HG02885 (cell line): ENCODE results near the gene MSI2.
A peak's percentile ranks its signal among the peaks of the same experiment; 100 is the strongest.
"Not testable (repeated sequence)": the region's sequence is repeated elsewhere in the genome, so short reads cannot be mapped to it uniquely, and the experiment has no call there.

Experiments
- ATAC-seq: cut with Tn5 transposase; IDR thresholded peaks from one replicate; pipeline ENCODE4 v1.9.1; 2021; ENCODE audit warnings: mild to moderate bottlenecking; ENCODE audit not compliant: unreplicated experiment, poor library complexity

The MSI2 gene

DNA sequence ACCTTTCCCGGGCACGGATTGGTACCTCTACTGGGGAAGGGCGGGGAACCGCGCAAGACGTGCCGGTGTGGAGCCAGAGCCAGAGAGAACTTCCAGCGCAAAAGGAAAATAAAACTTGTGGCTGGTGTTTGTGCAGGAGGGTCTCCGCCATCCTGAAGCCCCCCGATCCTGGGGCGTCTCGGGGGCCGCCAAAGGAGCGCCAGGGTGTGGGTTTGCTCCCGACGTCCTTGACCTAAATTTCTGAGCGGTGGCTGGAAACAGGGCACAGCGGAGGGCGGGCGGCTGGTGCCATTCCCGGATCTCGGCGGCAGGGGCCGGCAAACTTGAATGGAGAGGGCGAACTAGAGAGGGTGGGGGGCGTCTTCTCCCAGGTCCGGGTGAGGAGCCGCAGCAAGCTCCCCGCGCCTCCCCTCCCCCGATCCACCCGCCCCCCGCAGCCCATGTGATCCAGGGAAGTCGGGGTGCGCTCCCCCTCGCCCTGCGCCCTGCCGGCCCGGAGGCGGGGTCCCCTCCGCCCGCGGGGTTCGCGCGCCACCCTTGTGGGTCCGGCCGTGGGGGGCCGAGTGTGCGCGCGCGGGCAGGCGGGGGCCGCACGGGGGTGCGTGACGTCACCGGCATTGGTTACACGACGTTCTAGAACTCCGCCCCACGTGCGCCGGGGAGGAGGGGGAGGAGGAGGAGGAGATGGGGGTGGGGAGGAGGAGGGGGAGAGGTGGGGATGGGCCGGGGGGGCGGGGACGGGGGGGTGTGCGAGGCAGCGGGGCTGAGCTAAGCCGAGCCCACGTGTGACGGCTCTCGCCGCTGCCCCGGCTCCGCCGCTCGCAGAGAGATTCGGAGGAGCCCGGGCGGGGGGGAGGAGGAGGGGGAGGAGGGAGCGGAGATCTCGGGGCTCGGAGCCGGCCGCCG, at the start of gene MSI2:
Gene MSI2 (plus strand): TSS at position 748 of the 906 bp plus-strand sequence. CDS start 220 bp downstream, outside the sequence.
- peak; percentile 83 for ATAC-seq

DNA sequence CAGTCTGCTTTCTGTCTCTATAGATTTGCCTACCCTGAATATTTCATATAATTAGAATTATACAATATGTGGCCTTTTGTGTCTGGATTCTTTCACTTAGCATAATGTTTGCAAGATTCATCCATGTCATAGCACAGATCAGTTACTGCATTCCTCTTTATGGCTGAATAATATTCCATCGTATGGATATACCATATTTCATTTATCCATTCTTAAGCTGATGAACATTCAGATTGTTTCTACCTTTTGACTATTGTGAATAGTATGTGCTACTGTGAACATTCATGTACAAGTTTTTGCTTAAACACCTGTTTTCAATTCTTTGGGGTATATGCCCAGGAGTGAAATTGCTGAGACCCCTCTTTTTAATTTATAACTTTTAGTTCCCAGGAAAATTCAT, 49.4 kb upstream of the MSI2 start:
- no peak for ATAC-seq

DNA sequence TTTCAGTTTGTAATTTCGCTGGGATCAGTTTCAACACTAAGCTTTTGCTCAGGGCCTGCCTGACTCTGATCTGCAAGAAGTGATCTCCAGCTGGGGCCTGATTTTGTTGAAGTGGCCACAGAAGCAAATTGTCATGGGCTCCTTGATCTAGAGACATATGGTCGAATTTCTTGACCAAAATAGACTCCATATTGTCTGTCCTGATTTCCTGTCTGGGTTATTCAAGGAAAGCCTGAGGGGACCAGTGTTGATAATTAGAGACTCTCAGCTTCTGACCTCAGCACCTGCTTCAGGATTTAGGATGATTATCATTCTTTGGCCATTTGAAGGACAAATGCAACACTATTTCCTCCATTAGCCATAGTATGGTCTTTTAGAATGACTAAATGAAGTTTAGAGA, 48.9 kb upstream of the MSI2 start:
- ATAC-seq, result no peak

DNA sequence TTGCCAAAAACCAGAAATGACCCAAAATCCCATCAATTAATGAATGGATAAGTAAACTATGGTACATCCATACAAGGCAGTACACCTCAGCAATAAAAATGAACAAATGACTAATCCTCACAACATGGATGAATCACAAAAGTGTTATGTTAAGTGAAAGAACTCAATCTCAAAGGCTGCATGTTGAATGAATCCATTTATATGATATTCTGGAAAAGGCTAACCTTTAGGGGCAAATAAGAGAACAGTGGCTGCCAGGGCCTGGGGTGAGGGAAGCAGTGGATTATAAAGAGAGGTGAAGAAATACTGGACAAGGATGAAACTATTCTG, 46.1 kb upstream of the MSI2 start:
- ATAC-seq, result no peak

DNA sequence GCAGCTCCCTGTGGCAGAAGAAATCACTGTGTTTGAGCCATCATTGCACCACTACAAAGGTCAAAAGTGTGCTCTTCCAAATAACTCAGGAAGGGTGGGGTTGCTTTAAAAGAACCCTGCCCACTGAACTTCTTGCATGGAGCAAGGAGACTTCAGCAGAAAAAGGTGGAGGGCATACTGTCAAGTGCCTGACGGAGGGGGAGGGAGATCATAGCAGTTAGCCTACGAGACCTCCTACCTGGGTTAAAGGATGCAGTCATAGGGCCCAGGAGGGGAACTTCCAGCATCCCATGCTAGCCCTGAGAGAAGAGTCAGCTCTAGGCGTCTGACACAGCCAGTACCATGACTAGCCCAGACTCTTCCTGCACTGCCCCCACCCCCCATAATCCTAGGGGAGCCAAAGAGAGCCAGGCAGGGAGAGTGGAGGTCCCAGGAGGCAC, 45.3 kb upstream of the MSI2 start:
- no peak for ATAC-seq

DNA sequence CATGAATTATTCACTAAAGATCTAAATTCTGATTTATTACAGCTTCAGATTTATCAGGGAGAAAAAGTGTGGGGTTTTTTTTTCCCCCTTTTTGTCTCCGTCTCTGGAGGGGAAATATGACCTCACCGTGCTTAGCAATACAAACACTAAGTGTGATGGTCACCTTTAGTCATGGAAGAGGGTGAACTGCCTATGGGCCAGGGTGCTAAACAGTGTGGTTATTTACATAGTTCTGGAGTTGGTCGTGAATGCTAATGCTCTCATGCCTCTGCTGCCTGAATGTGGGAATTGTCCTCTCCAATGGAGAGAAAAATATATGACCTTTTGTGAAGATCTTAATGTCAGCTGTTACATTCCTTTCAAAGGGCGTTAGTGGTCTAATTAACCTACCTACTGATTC, 44.8 kb upstream of the MSI2 start:
- ATAC-seq, result no peak

DNA sequence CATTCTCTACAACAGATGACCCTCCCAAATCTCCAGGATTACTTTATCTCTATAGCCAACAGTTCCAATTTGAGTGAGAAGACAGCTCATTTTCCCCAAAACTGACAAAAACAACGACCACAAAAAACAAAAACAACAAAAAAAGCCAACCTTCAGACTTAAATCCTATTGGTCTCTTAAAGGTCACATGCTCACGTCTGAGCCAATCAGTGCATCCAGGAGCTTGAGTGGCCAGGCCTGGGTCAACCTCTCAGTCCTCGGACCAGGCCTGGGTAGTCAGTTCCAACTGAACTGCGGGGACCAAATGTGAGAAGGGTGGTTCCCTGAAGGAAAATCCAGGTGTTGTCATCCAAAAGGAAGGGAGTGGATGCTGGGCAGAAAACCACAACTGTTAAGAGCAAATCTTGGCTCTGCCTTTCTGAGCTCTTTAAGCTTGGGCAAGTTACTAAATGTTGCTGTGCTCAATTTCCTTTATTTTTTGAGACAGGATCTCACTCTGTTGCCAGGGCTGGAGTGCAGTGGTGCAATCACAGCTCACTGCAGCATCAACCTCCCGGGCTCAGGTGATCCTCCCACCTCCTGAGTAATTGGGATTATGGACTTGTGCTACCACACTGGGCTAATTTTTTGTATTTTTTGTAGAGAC, 43.0 kb upstream of the MSI2 start:
- ATAC-seq, result no peak

DNA sequence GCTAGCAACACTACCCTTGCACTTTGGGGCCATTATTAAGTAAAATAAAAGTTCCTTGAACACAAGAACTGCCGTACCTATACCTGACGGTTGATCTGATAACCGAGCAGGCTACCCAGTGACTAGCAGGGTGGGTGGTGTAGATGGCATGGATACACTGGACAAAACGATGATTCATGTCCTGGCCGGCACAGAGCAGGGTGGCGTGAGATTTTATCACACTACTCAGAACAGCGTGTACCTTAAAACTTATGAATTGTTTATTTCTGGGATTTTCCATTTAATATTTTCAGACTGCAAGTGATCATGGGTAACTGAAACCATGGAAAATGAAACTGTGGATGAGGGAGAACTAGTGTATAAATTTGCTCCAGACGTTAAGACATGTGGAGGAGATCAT, 41.0 kb upstream of the MSI2 start:
- no peak for ATAC-seq

DNA sequence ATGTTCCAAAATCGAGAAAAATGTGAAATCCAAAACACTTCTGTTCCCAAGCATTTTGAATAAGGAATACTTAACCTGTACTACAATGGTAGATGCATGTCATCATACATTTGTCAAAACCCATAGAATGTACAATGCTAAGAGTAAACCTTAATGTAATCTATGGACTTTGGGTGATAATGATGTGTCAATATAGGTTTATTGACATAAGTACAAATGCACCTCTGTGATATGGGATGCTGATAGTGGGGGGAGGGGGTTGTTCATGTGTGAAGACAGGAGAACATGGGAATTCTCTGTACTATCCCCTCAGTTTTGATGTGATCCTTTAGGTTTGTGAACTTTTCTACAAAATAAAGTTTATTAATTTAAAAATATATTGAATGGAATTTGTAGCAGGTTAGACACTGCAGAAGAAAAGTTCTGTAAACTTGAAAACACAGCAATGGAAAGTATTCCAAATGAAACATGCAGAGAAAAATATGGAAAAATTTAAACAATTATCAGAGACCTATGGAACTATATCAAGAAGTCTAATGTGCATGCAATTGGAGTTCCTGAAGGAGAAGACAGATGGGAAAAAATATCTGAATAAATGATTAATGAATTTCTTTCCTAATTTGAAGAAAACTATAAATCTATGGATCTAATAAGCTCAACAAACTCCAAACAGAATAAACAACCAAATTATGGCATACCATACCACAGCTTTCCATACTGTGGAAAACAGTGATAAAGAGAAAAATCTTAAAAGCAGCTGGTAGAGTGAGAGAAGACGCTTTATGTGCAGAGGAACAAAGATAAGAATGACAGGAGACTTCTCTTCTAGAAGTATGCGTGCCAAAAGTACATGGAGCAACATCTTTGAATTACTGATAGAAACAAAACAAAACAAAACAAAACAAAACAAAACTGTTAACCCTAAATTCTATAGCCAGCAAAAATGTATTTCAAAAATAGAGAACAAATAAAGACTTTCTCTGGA, 34.7 kb upstream of the MSI2 start:
- no peak for ATAC-seq

DNA sequence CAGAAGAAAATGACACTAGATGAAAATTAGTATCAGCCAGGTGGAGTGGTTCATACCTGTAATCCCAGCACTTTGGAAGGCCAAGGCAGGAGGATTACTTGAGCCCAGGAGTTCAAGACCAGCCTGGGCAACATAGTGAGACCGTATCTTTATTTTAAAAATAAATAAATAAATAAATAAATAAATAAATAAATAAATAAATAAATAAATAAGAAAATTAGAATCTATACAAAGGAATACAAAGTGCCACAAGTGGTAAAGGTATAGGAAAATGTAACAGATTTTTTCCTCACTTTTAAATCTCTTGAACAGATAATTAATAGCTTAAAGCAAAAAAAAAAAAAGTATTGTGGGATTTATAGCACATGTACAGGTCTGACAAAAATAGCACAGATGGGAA, 33.9 kb upstream of the MSI2 start:
- not testable (repeated sequence) for ATAC-seq

DNA sequence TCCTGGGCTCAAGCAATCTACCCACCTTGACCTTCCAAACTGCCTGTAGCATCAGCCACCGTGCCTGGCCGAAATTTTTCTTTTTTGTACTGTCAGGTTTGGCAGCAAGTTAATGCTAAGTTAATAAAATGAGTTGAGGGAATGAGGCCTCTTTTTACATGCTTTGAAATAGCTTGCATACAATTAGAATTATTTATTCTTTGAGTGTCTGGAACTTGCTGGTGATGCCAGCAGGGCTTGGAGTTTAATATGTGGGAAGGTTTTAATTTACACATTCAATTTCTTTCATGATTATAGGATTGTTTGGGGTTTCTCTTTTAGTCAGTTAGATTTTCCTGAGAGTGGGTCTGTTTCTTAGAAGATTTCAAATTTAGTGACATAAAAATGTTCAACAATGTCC, 31.2 kb upstream of the MSI2 start:
- ATAC-seq, result no peak

DNA sequence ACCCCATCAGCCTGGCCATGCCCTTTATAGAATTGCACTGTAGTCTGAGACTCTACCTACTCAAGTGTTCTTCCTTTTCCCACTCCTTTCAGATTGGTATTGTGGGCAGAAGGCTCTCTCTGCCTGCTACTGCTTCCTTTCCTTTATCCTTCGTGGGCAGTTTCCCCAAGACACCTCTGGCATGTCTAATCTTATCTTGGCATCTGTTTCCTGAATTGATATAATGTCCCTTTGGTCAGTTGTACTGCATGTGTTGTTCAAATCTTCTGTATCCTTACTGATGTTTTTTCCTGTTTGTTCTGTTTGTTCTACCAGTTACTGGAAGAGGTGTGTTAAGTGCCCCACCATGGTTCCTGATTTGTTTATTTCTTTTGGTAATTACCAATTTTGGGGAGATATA, 29.5 kb upstream of the MSI2 start:
- ATAC-seq, result no peak

DNA sequence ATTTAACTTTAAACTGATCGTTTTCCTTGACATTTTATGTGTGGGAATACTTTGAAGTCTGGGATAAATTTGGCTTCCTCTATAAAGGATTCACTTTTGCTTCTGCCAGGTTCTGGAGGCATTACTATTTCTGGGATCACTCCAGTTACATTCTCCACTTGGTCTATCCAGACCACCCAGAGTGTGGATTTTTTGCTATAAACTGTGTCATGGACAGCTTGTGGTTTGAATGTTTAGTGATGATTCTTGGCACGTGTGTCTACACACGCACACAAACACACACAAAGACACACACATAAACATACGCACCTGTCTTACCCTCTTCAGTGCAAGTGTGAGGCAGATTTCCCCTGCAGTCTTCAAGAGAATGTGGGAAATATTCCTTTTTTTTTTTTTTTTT, 27.4 kb upstream of the MSI2 start:
- ATAC-seq, result no peak

DNA sequence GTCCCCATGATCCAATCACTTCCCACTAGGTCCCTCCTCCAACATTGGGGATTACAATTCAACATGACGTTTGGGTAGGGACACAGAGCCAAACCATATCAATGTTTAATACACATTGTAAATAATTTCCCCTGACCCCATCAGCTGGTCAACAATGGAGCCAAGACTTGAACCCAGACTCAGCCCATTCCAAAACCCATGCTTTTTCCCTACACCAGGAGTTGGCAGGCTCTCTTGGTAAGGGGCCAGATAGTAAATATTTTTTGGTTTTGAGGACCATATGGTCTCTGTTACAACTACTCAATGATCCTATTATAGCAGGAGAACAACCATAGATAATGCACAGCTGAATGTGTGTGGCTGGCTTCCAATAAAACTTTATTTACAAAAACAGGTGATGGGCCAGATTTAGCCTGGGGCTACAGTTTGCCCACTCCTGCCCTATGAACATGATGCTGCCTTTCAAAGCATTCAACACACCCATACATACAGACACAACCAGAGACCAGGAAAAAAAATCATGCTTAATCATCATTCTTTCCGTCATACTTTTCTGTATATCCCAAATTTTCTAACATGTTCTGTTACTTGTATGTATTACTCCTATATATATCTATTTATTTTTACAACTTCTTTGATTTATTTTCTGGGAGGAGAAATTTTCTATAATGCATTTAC, 22.1 kb upstream of the MSI2 start:
- no peak for ATAC-seq

DNA sequence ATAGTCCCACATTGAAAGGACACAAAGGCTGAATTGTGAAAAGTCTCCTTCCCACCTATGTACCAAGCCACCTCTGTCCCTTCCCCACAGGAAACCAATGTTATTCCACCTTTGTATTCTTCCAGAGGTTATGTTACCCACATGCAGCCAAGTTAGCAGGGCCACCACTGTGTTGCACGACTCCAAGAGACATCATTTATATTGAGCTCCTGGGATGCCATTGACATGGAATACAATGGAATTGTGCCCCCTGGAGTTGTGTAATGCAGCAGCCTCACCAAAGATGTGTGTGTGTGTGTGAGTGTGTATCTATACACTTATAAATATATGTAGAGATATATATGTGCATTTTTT, 21.6 kb upstream of the MSI2 start:
- no peak for ATAC-seq

DNA sequence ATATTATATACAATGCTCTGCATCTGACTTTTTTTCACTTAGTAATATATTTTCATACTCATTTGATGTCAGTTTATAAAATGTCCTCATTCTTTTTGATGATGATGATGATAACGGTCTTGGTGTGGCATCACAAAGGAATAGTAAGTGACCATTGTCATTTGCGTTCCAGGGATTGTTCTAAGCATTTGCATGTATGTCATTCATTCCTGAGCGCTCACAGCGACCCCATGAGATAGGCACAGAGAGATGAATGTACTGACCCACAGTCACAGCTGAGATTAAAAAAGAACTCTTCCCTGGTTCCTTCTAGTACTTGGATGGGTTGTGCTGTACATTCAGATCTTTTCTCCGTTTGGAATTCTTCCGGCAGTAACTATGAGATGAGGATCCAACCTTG, 21.2 kb upstream of the MSI2 start:
- ATAC-seq, result no peak

DNA sequence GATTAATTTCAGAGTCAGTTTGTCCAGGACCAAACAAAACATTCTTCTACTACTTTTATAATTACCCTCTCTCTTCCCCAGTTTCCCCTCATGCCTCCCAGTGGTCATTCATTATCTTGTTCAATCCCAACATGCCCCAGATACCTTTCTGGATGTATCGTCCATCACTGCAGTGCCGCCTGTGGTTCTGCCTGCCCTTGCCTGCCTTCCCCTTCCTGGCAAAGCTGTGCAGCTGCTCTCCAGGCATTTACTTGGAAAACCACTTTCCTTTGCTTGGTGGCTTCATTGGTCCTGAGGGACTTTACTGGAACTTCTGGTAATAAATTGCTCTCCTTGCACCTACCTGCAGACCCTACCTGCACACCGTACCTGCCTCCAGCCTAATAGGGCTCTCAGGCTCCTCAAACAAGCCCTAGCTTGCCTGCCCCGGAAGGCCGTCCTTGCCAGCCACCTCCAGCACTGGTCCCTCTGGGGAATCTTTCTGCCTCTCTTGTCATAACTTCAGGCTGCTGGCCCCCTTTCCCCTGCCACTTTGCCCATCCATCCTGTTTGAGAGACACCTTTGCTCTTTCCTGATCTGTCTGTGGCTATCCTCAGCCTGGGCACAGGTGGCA, 19.5 kb upstream of the MSI2 start:
- no peak for ATAC-seq

DNA sequence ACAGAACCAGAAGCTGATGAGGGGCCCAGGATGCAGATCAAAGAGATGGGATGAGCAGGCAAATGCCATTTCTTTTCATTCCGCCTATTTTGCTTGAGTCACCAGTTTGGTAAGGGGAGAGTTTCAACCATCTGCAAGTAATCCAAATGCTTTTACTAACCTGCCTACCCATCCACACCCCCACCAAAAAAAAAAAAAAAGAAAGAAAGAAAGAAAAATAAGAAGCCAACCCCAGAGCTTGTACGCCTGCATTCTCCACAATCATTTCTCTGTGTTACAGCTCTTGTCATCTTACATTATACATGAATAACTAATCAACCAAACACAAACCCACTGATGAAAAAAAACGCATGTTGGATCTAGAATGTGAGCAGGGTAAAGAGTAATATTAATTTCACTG, 15.7 kb upstream of the MSI2 start:
- ATAC-seq, result no peak

DNA sequence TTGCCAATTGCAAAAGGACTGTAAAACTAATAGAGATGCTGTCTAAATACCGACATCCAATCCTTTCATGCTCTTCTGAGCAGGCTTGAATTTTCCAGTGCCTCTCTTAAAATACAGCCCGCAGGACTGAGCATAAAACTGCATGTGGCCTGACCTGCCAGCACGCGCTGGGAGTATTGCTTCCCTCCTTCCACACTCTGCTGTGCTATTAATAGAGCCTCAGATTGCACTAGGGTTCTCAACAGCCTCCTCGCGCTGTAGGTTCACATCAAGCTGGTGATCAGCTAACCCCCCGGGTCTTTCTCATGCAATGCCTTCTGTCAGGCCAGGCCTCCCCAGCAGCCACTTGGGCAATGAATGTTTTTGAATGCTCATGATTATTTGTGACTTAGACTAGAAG, 14.2 kb upstream of the MSI2 start:
- no peak for ATAC-seq

DNA sequence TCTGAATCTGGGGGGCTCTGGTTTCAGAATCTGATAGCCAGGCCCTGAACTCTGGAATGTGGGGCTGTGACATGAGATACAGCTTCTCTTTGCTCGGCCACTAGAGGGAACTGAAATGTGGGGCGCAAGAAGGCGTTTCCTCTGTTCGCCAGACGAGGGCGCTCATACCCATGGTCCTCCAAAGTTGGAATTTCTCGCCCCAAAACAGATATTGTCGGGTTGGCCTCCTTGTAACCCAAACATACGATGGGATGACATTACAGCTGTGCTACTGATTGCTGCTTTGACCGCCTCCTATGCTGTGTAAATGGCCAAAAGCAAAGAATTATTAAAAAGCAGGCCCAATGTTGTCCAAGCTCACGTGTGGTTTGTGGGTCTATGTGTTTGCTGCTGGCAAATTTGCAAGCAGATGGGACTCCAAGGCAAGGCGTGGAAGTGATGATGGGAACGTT, 13.1 kb upstream of the MSI2 start:
- ATAC-seq, result no peak
